H1 (cell line): ENCODE results near the gene MYLK2. TPM values are rescaled to one million over a fixed set of nuclear protein-coding genes. Genes with fewer than 3 reads are reported as not detected.

Experiments used
- CTCF ChIA-PET: fragments of 300-600 bp; sonication (Branson Sonifier 250); formaldehyde crosslinking; loops from one replicate; lab custom pipeline; 2021; ENCODE audit not compliant: partially characterized antibody; lab: Charles Lee
- POLR2A ChIA-PET: fragments of 300-600 bp; sonication (Branson Sonifier 250); formaldehyde crosslinking; loops from one replicate; lab custom pipeline; 2021; ENCODE audit warnings: inconsistent platforms; ENCODE audit not compliant: partially characterized antibody; lab: Charles Lee
- DNase-seq, 2 experiments: peaks; one replicate each; pipeline versions ENCODE4 v3.0.0 to v3.0.0-alpha.2; 2010 to 2022; ENCODE audit warnings: low spot score in 2 of 2, low read depth in 1 of 2, mixed read lengths in 1 of 2
- FAIRE-seq: peaks from 2 replicates; lab custom pipeline; 2011; peaks lifted over from hg19 to GRCh38; lab: Jason Lieb, UNC
- H2AFZ ChIP-seq: 2 replicates; pipeline ENCODE4 v1.8.1; 2012; ENCODE audit warnings: low read length, inconsistent platforms
- H2AK5ac ChIP-seq: 2 replicates; pipeline ENCODE4 v1.6.1; 2013; ENCODE audit warnings: low read depth, low read length
- H2BK120ac ChIP-seq: replicated peaks from 2 replicates; pipeline ENCODE3; 2013; ENCODE audit warnings: low read depth, low read length, inconsistent platforms
- H2BK12ac ChIP-seq: 2 replicates; pipeline ENCODE4 v1.6.1; 2013; ENCODE audit warnings: low read depth, low read length
- H2BK15ac ChIP-seq: 2 replicates; pipeline ENCODE4 v1.6.1; 2013; ENCODE audit warnings: low read length
- H2BK20ac ChIP-seq: 2 replicates; pipeline ENCODE4 v1.6.1; 2013; ENCODE audit warnings: low read length
- H2BK5ac ChIP-seq: 2 replicates; pipeline ENCODE4 v1.6.1; 2013; ENCODE audit warnings: low read depth, low read length
- H3K14ac ChIP-seq: 2 replicates; pipeline ENCODE4 v1.6.1; 2013; ENCODE audit warnings: inconsistent platforms; ENCODE audit not compliant: insufficient read length
- H3K18ac ChIP-seq: 2 replicates; pipeline ENCODE4 v1.6.1; 2013; ENCODE audit warnings: low read length; ENCODE audit errors: extremely low read depth
- H3K23ac ChIP-seq: 2 replicates; pipeline ENCODE4 v1.6.1; 2013; ENCODE audit warnings: inconsistent platforms; ENCODE audit not compliant: insufficient read length
- H3K23me2 ChIP-seq: 2 replicates; pipeline ENCODE4 v1.6.1; 2013; ENCODE audit warnings: low read depth, low read length
- H3K27ac ChIP-seq: 2 replicates; pipeline ENCODE4 v1.6.1; 2011; ENCODE audit warnings: low read depth, low read length, inconsistent platforms
- H3K27me3 ChIP-seq, 4 experiments: replicated peaks in 1 of 4; 1 replicate in 1 of 4; 2 replicates in 3 of 4; pipeline versions ENCODE4 v1.6.1 to v1.8.1; 2011 to 2013; ENCODE audit warnings: low read length in 3 of 4, mild to moderate bottlenecking in 3 of 4, inconsistent platforms in 2 of 4, mixed read lengths in 2 of 4, moderate library complexity in 1 of 4; ENCODE audit not compliant: control insufficient read depth in 3 of 4, insufficient read depth in 3 of 4; ENCODE audit errors: extremely low read depth in 1 of 4
- H3K36me3 ChIP-seq, 4 experiments: 2 replicates each; pipeline versions ENCODE4 v1.6.1 to v1.8.1; 2011 to 2013; ENCODE audit warnings: mild to moderate bottlenecking in 4 of 4, low read length in 3 of 4, moderate library complexity in 2 of 4, control low read depth in 1 of 4, inconsistent platforms in 1 of 4; ENCODE audit not compliant: insufficient read depth in 4 of 4, control insufficient read depth in 2 of 4
- H3K4ac ChIP-seq: replicated peaks from 2 replicates; pipeline ENCODE3; 2013; ENCODE audit warnings: low read length, low read depth, mixed read lengths, inconsistent platforms; ENCODE audit not compliant: insufficient read length
- H3K4me1 ChIP-seq, 4 experiments: replicated peaks in 1 of 4; 1 replicate in 1 of 4; 2 replicates in 3 of 4; pipeline versions ENCODE4 v1.6.1 to v1.8.1; 2011 to 2013; ENCODE audit warnings: low read length in 3 of 4, inconsistent platforms in 2 of 4, mixed read lengths in 1 of 4; ENCODE audit not compliant: insufficient read depth in 4 of 4, control insufficient read depth in 3 of 4
- H3K4me2 ChIP-seq, 2 experiments: 2 replicates each; pipeline versions ENCODE4 v1.6.1 to v1.8.1; 2011 to 2013; ENCODE audit warnings: low read depth in 2 of 2, low read length in 2 of 2, control low read depth in 1 of 2, inconsistent platforms in 1 of 2, mild to moderate bottlenecking in 1 of 2; ENCODE audit not compliant: insufficient read depth in 1 of 2
- H3K4me3 ChIP-seq, 4 experiments: fragments of 200-600, 300-600 bp in 1 of 4; sonication (generic), shearing (Covaris generic), sonication (Bioruptor Twin) in 1 of 4; 2 replicates each; pipeline versions ENCODE4 v1.5.1 to v1.8.1; 2011 to 2016; ENCODE audit warnings: low read length in 4 of 4, low read depth in 3 of 4, control low read depth in 2 of 4, inconsistent platforms in 2 of 4, mild to moderate bottlenecking in 2 of 4, mixed read lengths in 1 of 4, moderate library complexity in 1 of 4; ENCODE audit not compliant: insufficient read depth in 2 of 4; ENCODE audit errors: extremely low read depth in 1 of 4
- H3K56ac ChIP-seq: replicated peaks from 2 replicates; pipeline ENCODE3; 2013; ENCODE audit warnings: low read depth, mild to moderate bottlenecking, mixed read lengths, low read length, inconsistent platforms; ENCODE audit not compliant: insufficient read length
- H3K79me1 ChIP-seq: 2 replicates; pipeline ENCODE4 v1.6.1; 2013; ENCODE audit warnings: low read depth, low read length, control low read depth
- H3K79me2 ChIP-seq, 2 experiments: 2 replicates each; pipeline versions ENCODE4 v1.6.1 to v1.8.1; 2012 to 2013; ENCODE audit warnings: low read length in 2 of 2, mild to moderate bottlenecking in 2 of 2, inconsistent platforms in 1 of 2; ENCODE audit not compliant: insufficient read depth in 2 of 2, control insufficient read depth in 1 of 2
- H3K9ac ChIP-seq, 4 experiments: replicated peaks in 1 of 4; 1 replicate in 1 of 4; 2 replicates in 3 of 4; pipeline versions ENCODE4 v1.6.1 to v1.8.1; 2011 to 2013; ENCODE audit warnings: low read depth in 3 of 4, low read length in 3 of 4, control low read depth in 2 of 4, mild to moderate bottlenecking in 2 of 4, moderate library complexity in 2 of 4, inconsistent platforms in 1 of 4; ENCODE audit errors: extremely low read depth in 1 of 4
- H3K9me3 ChIP-seq, 2 experiments: 2 replicates each; pipeline versions ENCODE4 v1.6.1 to v1.8.1; 2012 to 2013; ENCODE audit warnings: mild to moderate bottlenecking in 2 of 2, moderate library complexity in 2 of 2, control low read depth in 1 of 2, inconsistent platforms in 1 of 2, low read depth in 1 of 2, low read length in 1 of 2, mixed read lengths in 1 of 2; ENCODE audit not compliant: insufficient read depth in 2 of 2
- H4K20me1 ChIP-seq, 2 experiments: replicated peaks in 1 of 2; 2 replicates each; pipeline versions ENCODE3 to v1.8.1; 2011 to 2013; ENCODE audit warnings: inconsistent platforms in 2 of 2, low read length in 2 of 2, mild to moderate bottlenecking in 1 of 2; ENCODE audit not compliant: insufficient read depth in 2 of 2, control insufficient read depth in 1 of 2
- H4K5ac ChIP-seq: 2 replicates; pipeline ENCODE4 v1.6.1; 2013; ENCODE audit warnings: low read length, low read depth, mixed read lengths, inconsistent platforms; ENCODE audit not compliant: insufficient read length
- H4K8ac ChIP-seq: 2 replicates; pipeline ENCODE4 v1.8.0; 2013; ENCODE audit warnings: mild to moderate bottlenecking, moderate library complexity, low read length, inconsistent platforms; ENCODE audit not compliant: insufficient read depth; ENCODE audit errors: extremely low read depth
- H4K91ac ChIP-seq: replicated peaks from 2 replicates; pipeline ENCODE3; 2013; ENCODE audit warnings: low read length, mixed read lengths, inconsistent platforms; ENCODE audit not compliant: insufficient read length
- EZH2 ChIP-seq: fragments of 200-600 bp; sonication (generic); IDR thresholded peaks from 2 replicates; pipeline ENCODE4 v1.7.1; 2012; ENCODE audit warnings: low read depth, mild to moderate bottlenecking, moderate library complexity, low read length, inconsistent platforms; ENCODE audit not compliant: severe bottlenecking
- GABPA ChIP-seq: IDR thresholded peaks from 2 replicates; pipeline ENCODE4 v1.6.1; 2011; ENCODE audit warnings: mild to moderate bottlenecking, low read length, moderate library complexity, borderline replicate concordance; ENCODE audit not compliant: insufficient read depth
- KDM4A ChIP-seq: IDR thresholded peaks from one replicate; pipeline ENCODE4 v1.7.1; 2012; ENCODE audit warnings: low read depth, mild to moderate bottlenecking, moderate library complexity, low read length, inconsistent platforms; ENCODE audit not compliant: severe bottlenecking
- PHF8 ChIP-seq: fragments of 200-600 bp; sonication (generic); conservative IDR thresholded peaks from 2 replicates; pipeline ENCODE4 v1.7.1; 2012; ENCODE audit warnings: low read depth, mild to moderate bottlenecking, inconsistent platforms, low read length, moderate library complexity
- RXRA ChIP-seq: IDR thresholded peaks from 2 replicates; pipeline ENCODE4 v1.6.1; 2011; ENCODE audit warnings: low read depth, mild to moderate bottlenecking, low read length, moderate library complexity; ENCODE audit not compliant: insufficient read depth
- YY1 ChIP-seq: IDR thresholded peaks from 2 replicates; pipeline ENCODE4 v1.6.1; 2011; ENCODE audit warnings: low read depth, mild to moderate bottlenecking, low read length
- whole genome bisulfite sequencing, 2 experiments: shearing (Covaris generic) in 1 of 2; methylation state at CpG; one replicate each; pipeline versions ENCODE4 v1.1.6 to v1.1.7; 2013 to 2015; ENCODE audit warnings: low lambda C conversion rate in 2 of 2, mixed read lengths in 2 of 2, inconsistent platforms in 1 of 2, low coverage in 1 of 2, missing lambda C conversion rate in 1 of 2; ENCODE audit not compliant: insufficient replicate concordance in 2 of 2, insufficient coverage in 1 of 2, insufficient read length in 1 of 2; ENCODE audit errors: extremely low coverage in 1 of 2, missing lambda C conversion rate in 1 of 2; 5-methylcytosine and 5-hydroxymethylcytosine counted together
- polyA plus RNA-seq, 7 experiments: library from polyadenylated mRNA; depleted of rRNA in 3 of 7; stranded (reverse) in 5 of 7; unstranded in 2 of 7; fragments of >200 nt in 5 of 7; fragments of 200-250 nt in 2 of 7; gene quantifications; 1 replicate in 5 of 7; 2 replicates in 1 of 7; 4 replicates in 1 of 7; pipeline versions ENCODE4 v1.2.1 to v1.2.3, GENCODE V29; 2011 to 2013; ENCODE audit warnings: missing spikeins in 2 of 7, mixed read lengths in 2 of 7
- total RNA-seq: library from RNA; stranded (reverse); fragmentation: NEBNext Ultra II Directional; extraction: Animal tissue kit (Norgen Biotek cat#: 25700); gene quantifications from 2 replicates; pipeline ENCODE4 v1.2.1, GENCODE V29; 2021

The MYLK2 gene
- total and polyA plus RNA-seq, 2 of the 8 experiments (the other 6 are each of a cell fraction or from before 2014, with no cell fraction given), result 0.22 to 0.26 TPM

- no peak overlapping the region for H3K4me3 ChIP-seq
- no peaks in the 10 kb centered on the region for H3K36me3 ChIP-seq
- H3K27ac ChIP-seq, result no peak overlapping the region
- CTCF ChIA-PET, result interaction anchor here (0.6 to 4.2 kb wide), 16 partner anchors 10 to 804 kb away, joined by 3 to 44 read pairs (median 4); no protein-coding TSS in a partner anchor
- H3K4me1 ChIP-seq, result peaks cover 4 to 38% (median 33%) of the 10 kb centered on the region in 4 experiments
- H4K20me1 ChIP-seq, result no peaks in the 10 kb centered on the region
- H3K9ac ChIP-seq, result no peak overlapping the region
- POLR2A ChIA-PET, result no interaction called here
- DNase-seq (no peak), FAIRE-seq (no peak)
- H2BK12ac ChIP-seq, result no peak overlapping the region
- no peak overlapping the region for H3K18ac ChIP-seq
- peaks cover 4% of the 10 kb centered on the region for H3K23me2 ChIP-seq
- no peak overlapping the region for H4K5ac ChIP-seq
- no peak overlapping the region for H2BK15ac ChIP-seq
- H3K79me2 ChIP-seq, result no peaks in the 10 kb centered on the region
- H2BK5ac ChIP-seq, result no peak overlapping the region
- no peak overlapping the region for H2BK120ac ChIP-seq
- no peak overlapping the region for H4K8ac ChIP-seq
- H2BK20ac ChIP-seq, result no peak overlapping the region
- H3K56ac ChIP-seq, result no peak overlapping the region
- H2AK5ac ChIP-seq, result no peak overlapping the region
- no peak overlapping the region for H3K23ac ChIP-seq
- no peak overlapping the region for H3K14ac ChIP-seq
- H2AFZ ChIP-seq, result no peak overlapping the region
- no peaks in the 10 kb centered on the region for H3K9me3 ChIP-seq
- 93% methylated on average over 28 of the region's 28 CpGs; no CpG with 5 or more reads in 1 of the 2 experiments for WGBS, 2 experiments
- peaks cover 5 to 20% (median 13%) of the 10 kb centered on the region in 4 experiments for H3K27me3 ChIP-seq
- no peak overlapping the region for H4K91ac ChIP-seq
- no peak overlapping the region for H3K4me2 ChIP-seq
- no peaks in the 10 kb centered on the region for H3K79me1 ChIP-seq
- no peak overlapping the region for H3K4ac ChIP-seq
- TF ChIP-seq PHF8, result no peak
- TF ChIP-seq RXRA, result no peak
- TF ChIP-seq YY1, result no peak
- no peak for TF ChIP-seq EZH2
- no peak for TF ChIP-seq KDM4A
- no peak for TF ChIP-seq GABPA
These were observed 25.7 kb downstream of the MYLK2 start for GRCh38 chr20:31844737-31845299.
